H54 (cell line): ENCODE results near the gene DTX3.
A peak's percentile ranks its signal among the peaks of the same experiment; 100 is the strongest.

Experiments
- DNase-seq: peaks from one replicate; pipeline ENCODE4 v3.0.0; 2011; ENCODE audit warnings: low spot score, mixed read lengths; ENCODE audit not compliant: insufficient read length
- FAIRE-seq: peaks from 3 replicates; lab custom pipeline; 2011; peaks lifted over from hg19 to GRCh38; lab: Jason Lieb, UNC
- POLR2A ChIP-seq: IDR thresholded peaks from 2 replicates; pipeline ENCODE4 v1.6.1; 2011; ENCODE audit warnings: low read depth, mild to moderate bottlenecking, low read length

DTX3 gene

DNA sequence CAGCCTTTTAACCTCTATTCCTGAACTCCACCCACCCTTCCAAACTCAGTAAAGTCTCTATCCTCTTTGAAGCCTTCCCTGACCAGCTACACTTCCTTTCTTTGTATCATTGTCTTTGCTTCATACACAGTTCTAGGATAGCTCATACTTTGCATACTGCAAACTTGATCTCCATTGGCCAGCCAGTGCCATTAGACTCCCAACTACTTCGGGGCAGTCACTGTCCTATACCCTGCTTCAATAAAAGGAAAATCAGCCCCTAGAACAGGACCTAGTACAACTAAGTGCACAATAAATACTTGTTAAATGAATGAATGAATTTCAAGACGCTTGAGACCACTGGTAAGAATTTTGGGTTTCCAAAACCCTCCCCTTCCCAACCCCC, 14.2 kb upstream of the DTX3 start:
- no peak for FAIRE-seq
- no peak for TF ChIP-seq POLR2A
- DNase-seq = no peak

DNA sequence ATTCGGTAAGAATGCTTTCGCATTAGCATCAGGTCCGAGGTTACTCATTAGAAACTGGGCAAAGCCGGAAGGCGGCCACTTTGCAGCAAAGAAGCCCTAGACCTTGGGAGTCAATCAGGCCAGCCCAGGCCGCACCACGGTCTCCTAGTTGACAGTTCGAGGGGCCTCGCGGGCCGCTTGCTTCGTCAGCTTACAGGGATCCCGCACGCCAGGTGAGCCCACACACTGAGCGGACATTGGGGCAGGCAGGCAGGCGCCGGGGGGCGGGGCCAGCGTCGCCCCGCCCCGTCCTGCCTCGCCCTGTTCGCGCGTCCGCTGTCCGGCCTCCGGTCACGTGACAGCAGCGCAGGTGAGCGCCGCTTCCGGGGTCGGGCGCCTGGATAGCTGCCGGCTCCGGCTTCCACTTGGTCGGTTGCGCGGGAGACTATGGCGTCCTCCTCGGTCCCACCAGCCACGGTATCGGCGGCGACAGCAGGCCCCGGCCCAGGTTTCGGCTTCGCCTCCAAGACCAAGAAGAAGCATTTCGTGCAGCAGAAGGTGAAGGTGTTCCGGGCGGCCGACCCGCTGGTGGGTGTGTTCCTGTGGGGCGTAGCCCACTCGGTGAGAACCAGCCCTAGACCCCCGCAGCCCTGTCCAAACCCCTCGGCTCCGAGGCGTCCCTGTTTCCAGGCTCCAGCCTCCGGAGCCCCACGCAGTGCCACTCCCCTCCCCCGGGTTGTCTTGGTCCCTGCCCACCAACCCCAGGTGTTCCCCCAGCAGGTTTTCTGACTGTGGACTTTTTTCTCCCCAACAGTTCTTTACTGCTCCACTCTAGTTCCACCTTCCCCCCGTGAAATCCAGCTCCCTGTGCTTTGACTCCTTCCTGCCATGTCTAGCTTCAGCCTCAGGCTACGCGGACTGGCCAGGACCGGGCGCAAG, 13.5 kb upstream of the DTX3 start, which contains the start of gene PIP4K2C:
PIP4K2C (plus strand) TSS at position 329 of the 918 bp plus-strand sequence; CDS start at position 427, 98 bp downstream.
- FAIRE-seq (no peak), DNase-seq (peak; percentile 92)
- no peak; the same call in 1 of the 2 replicates for TF ChIP-seq POLR2A

DNA sequence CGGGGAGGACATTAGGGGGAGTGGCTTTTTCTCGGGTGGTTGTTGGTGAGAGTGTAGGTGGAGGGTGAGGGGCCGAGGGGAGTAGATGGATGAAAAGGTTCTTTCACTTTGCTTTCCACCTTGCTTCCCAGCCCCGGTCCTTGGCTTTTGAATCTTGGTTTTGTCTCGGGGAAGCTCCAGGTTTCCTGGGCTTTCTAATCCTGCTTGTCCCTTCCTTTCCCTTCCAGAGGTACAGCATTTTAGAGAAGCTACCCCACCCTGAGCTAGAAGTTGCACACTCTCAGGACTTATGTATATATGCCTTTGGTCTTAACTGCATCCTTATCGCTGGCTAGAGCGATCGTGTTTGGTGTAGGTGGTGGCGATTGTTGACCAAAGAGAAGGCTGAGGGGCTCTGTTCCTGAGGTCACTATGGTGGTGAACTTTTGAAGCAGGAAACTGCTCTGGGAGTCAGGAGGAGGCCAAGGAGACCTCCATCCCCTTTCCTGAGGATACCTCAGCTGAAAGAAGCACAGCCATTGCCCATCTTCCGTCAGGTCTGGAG, 12.8 kb upstream of the DTX3 start:
- TF ChIP-seq POLR2A = no peak
- FAIRE-seq (no peak), DNase-seq (no peak)

- FAIRE-seq (no peak), DNase-seq (peak; percentile 54)
- no peak for TF ChIP-seq POLR2A
Measured at GRCh38 chr12:57592551-57593165, 12.0 kb upstream of the DTX3 start.

GRCh38 chr12:57593187-57593586, 11.4 kb upstream of the DTX3 start:
- no peak for TF ChIP-seq POLR2A
- DNase-seq = no peak
- FAIRE-seq = no peak

- FAIRE-seq = no peak
- DNase-seq = no peak
- TF ChIP-seq POLR2A = no peak
Measured at GRCh38 chr12:57600395-57600794, 4.2 kb upstream of the DTX3 start.

GRCh38 chr12:57602544-57602943, 2.1 kb upstream of the DTX3 start:
- FAIRE-seq (no peak), DNase-seq (no peak)
- no peak for TF ChIP-seq POLR2A

GRCh38 chr12:57603324-57603723, 1.3 kb upstream of the DTX3 start:
- no peak for FAIRE-seq
- DNase-seq = no peak
- no peak for TF ChIP-seq POLR2A

GRCh38 chr12:57603815-57604453, 690 bp upstream of the DTX3 start:
- DNase-seq = no peak
- TF ChIP-seq POLR2A = no peak
- FAIRE-seq = no peak

- DNase-seq = no peak
- TF ChIP-seq POLR2A = peak; percentile 44; the same call in 1 of the 2 replicates
- no peak for FAIRE-seq
Measured at GRCh38 chr12:57604992-57605810, 577 bp downstream of the DTX3 start.

GRCh38 chr12:57605811-57606311, 1.2 kb downstream of the DTX3 start:
- FAIRE-seq (no peak), DNase-seq (no peak)
- TF ChIP-seq POLR2A = no peak

DNA sequence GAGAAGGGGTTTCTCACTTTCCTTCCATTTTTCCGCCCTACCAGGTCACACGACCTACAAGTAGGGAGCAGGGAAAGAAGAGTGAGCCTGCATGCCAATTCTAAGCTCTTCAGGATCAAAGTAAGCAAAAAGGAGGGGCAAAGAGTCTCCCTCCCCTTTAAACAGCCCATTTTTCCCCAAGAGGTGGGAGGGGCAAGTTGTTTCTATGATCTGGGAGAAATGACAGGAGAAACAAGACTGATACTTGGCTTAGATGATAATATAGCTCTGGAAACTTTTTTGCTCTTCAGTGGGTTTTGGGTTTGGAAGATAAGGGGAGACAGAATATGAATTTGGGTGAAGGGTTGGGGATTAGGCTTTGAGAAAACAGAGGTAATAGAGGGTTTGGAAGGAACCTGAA, 1.8 kb downstream of the DTX3 start:
- no peak for DNase-seq
- no peak for TF ChIP-seq POLR2A
- no peak for FAIRE-seq

DNA sequence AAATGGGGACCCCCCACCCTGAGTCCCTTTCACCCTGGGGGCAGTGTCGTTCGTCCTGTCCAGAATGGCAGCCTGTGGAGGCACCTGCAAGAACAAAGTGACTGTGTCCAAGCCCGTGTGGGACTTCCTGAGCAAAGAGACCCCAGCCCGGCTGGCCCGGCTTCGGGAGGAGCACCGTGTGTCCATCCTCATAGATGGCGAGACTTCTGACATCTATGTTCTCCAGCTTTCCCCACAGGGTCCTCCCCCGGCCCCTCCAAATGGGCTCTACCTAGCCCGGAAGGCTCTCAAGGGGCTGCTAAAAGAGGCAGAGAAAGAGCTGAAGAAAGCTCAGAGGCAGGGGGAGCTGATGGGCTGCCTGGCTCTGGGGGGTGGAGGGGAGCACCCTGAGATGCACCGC, 2.2 kb downstream of the DTX3 start:
- DNase-seq = no peak
- no peak for TF ChIP-seq POLR2A
- no peak for FAIRE-seq
